Measurements from ENCODE around the gene FRMD4A.

Gene FRMD4A

DNA sequence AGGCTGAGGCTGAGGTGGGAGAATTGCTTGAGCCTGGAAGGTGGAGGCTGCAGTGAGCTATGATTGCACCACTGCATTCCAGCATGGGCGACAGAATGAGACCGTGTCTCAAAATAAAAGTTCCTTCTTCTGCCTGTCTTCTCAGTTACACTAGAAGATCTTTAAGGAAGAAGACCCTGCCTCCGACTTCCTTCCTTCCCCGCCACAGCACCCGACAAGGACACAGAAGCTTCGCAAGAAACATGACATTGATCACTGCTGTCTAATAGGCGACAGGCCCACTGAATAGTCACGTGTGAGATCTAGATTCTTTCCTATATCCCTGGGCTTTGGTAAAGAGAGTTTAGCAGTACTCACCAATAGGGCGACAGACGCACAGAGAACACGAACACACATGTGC is 625.8 kb downstream of the FRMD4A start:
- Histone ChIP-seq H3K4me3 (ENCODE audit: insufficient read depth, low read length, poor library complexity, severe bottlenecking) (no peak overlapping the region), H3K27me3 (ENCODE audit: low read length) (no peaks in the 10 kb centered on the region), H3K27ac (ENCODE audit: low read depth, low read length) (no peak overlapping the region), H3K9me2 (replicated peaks; ENCODE audit: insufficient read depth, low read length) (no peaks in the 10 kb centered on the region), H3F3A (ENCODE audit: insufficient read depth) (no peaks in the 10 kb centered on the region), H3K9ac (ENCODE audit: low read length) (no peak overlapping the region), H3K79me2 (ENCODE audit: insufficient read depth, low read length) (no peaks in the 10 kb centered on the region), H2AFZ (ENCODE audit: low read depth, low read length, severe bottlenecking) (no peak overlapping the region), H3K9me3 (ENCODE audit: insufficient read depth, low read length) (no peaks in the 10 kb centered on the region), H4K20me1 (ENCODE audit: low read depth, low read length) (no peaks in the 10 kb centered on the region), H3K4me2 (ENCODE audit: low read depth, low read length, poor library complexity, severe bottlenecking) (no peak overlapping the region), H3K36me3 (ENCODE audit: low read length) (no peaks in the 10 kb centered on the region)
- TF ChIP-seq, protein P1, sequence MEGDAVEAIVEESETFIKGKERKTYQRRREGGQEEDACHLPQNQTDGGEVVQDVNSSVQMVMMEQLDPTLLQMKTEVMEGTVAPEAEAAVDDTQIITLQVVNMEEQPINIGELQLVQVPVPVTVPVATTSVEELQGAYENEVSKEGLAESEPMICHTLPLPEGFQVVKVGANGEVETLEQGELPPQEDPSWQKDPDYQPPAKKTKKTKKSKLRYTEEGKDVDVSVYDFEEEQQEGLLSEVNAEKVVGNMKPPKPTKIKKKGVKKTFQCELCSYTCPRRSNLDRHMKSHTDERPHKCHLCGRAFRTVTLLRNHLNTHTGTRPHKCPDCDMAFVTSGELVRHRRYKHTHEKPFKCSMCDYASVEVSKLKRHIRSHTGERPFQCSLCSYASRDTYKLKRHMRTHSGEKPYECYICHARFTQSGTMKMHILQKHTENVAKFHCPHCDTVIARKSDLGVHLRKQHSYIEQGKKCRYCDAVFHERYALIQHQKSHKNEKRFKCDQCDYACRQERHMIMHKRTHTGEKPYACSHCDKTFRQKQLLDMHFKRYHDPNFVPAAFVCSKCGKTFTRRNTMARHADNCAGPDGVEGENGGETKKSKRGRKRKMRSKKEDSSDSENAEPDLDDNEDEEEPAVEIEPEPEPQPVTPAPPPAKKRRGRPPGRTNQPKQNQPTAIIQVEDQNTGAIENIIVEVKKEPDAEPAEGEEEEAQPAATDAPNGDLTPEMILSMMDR (IDR thresholded peaks at IDR 0.05; ENCODE audit: insufficient read depth, low read length, poor library complexity, severe bottlenecking): no peak
- TF ChIP-seq EZH2phosphoT487 (conservative IDR thresholded peaks at IDR 0.05; ENCODE audit: low read length): no peak

DNA sequence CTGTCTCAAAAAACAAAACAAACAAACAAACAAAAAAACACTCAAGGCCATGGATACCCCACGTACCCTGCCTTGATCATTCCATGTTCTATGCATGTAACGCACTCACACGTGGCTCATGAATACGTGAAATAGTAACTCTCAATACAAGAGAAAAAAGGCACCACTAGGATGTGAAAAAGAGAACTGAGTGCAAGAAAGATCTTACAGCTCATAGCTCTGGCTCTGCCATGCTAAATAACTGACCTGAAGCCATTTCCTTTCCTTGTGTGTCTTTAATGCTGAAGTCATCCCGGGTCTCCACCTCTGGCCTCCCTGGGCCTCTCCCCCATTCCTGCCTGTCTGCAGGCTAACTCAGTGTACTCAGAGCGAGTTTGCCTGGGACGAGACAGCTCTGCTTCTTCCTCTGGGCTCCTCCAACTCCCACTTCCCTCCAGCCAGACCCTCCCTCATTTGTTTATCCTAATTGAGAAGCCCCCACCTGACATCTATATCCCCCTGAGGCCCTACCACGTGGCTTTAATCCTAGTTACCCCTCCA is 626.7 kb downstream of the FRMD4A start:
- no peak for TF ChIP-seq EZH2phosphoT487 (conservative IDR thresholded peaks at IDR 0.05; ENCODE audit: low read length)
- TF ChIP-seq, protein P1 (IDR thresholded peaks at IDR 0.05; ENCODE audit: insufficient read depth, low read length, poor library complexity, severe bottlenecking): no peak
- no peaks in the 10 kb centered on the region for H4K20me1 ChIP-seq (ENCODE audit: low read depth, low read length)
- H3F3A ChIP-seq (ENCODE audit: insufficient read depth): no peaks in the 10 kb centered on the region
- H3K9ac ChIP-seq (ENCODE audit: low read length): no peak overlapping the region
- H3K9me3 ChIP-seq (ENCODE audit: insufficient read depth, low read length): no peaks in the 10 kb centered on the region
- no peaks in the 10 kb centered on the region for H3K27me3 ChIP-seq (ENCODE audit: low read length)
- no peak overlapping the region for H3K27ac ChIP-seq (ENCODE audit: low read depth, low read length)
- no peaks in the 10 kb centered on the region for H3K9me2 ChIP-seq (replicated peaks; ENCODE audit: insufficient read depth, low read length)
- no peak overlapping the region for H3K4me2 ChIP-seq (ENCODE audit: low read depth, low read length, poor library complexity, severe bottlenecking)
- no peaks in the 10 kb centered on the region for H3K36me3 ChIP-seq (ENCODE audit: low read length)
- no peak overlapping the region for H3K4me3 ChIP-seq (ENCODE audit: insufficient read depth, low read length, poor library complexity, severe bottlenecking)
- no peaks in the 10 kb centered on the region for H3K79me2 ChIP-seq (ENCODE audit: insufficient read depth, low read length)
- no peak overlapping the region for H2AFZ ChIP-seq (ENCODE audit: low read depth, low read length, severe bottlenecking)

DNA sequence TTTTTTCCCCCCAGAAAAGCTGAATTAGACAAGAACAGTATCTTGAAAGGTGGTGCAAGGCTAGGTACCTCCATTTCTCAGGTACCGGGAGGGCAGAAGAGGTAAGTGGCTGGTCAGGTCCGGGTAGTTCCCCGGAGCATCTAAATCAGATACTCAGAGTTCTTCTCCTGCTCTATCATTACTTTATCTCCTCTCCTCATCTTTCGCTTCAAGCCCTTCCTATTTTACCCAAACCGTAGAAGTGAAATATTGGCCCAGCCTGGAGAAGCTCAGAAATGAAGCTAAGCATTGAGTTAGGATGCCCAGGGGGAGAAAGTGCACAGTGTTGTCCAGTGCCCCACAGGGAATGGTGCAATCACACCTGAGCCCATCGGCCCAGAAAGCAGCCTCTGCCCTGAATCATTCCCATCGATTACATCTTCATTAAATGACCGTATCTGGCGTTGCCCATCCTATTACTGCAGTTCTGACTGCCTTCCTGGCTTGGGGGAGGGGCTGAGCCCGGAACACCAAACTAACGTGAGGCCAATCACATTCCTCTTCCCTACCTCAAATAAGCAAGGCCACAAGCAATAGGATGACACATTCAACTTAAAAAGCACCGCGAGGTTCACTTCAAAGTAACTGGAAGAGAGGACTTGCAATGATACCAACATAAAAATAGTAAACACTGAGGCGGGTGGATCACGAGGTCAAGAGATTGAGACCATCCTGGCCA is 627.5 kb downstream of the FRMD4A start:
- Histone ChIP-seq H3K36me3 (ENCODE audit: low read length) (no peaks in the 10 kb centered on the region), H3K79me2 (ENCODE audit: insufficient read depth, low read length) (no peaks in the 10 kb centered on the region), H3F3A (ENCODE audit: insufficient read depth) (no peaks in the 10 kb centered on the region), H3K9me3 (ENCODE audit: insufficient read depth, low read length) (no peaks in the 10 kb centered on the region), H3K27ac (ENCODE audit: low read depth, low read length) (no peak overlapping the region), H3K4me3 (ENCODE audit: insufficient read depth, low read length, poor library complexity, severe bottlenecking) (no peak overlapping the region), H3K4me2 (ENCODE audit: low read depth, low read length, poor library complexity, severe bottlenecking) (no peak overlapping the region), H3K27me3 (ENCODE audit: low read length) (no peaks in the 10 kb centered on the region), H3K9ac (ENCODE audit: low read length) (no peak overlapping the region), H4K20me1 (ENCODE audit: low read depth, low read length) (no peaks in the 10 kb centered on the region), H3K9me2 (replicated peaks; ENCODE audit: insufficient read depth, low read length) (no peaks in the 10 kb centered on the region), H2AFZ (ENCODE audit: low read depth, low read length, severe bottlenecking) (no peak overlapping the region)
- TF ChIP-seq, protein P1 (IDR thresholded peaks at IDR 0.05; ENCODE audit: insufficient read depth, low read length, poor library complexity, severe bottlenecking): no peak
- no peak for TF ChIP-seq EZH2phosphoT487 (conservative IDR thresholded peaks at IDR 0.05; ENCODE audit: low read length)

All from SU-DHL-6 (cell line).